CD4-positive, alpha-beta T cell treated with Interleukin-2 at 100 ng/mL for 4 hours (primary cell): ENCODE data around the gene UCP3.

Experiments used
- DNase-seq: peaks from one replicate; pipeline ENCODE4 v3.0.0-alpha.2; 2020; ENCODE audit warnings: low spot score

Gene UCP3

GRCh38 chr11:74018331-74019005 is 9.6 kb upstream of the UCP3 start:
- DNase-seq = no peak

DNA sequence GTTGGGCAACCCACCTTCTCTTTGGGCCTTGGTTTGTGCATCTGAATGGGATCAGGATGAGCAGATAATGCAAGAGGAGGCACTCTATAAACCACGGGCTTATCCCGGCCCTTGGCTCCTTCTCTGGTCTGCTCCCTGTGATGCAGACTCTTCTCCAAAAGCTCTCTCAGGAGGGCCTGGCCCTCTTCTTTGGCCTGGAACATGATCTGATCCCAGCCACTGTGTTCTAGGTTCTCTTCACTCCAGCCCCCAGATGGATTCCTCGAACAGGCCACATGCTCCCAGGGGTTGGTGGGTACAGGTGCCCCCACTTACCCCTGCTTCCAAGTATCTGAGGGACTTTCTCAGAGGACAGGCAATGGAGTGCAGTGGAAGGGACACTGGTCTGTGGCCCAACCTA is 8.7 kb upstream of the UCP3 start:
- no peak for DNase-seq

GRCh38 chr11:74015919-74016684 is 7.2 kb upstream of the UCP3 start:
- DNase-seq = peak; percentile 25

GRCh38 chr11:74014880-74015279 is 6.0 kb upstream of the UCP3 start:
- DNase-seq = no peak

GRCh38 chr11:74013141-74013540 is 4.3 kb upstream of the UCP3 start:
- no peak for DNase-seq

- no peak for DNase-seq
Observed at GRCh38 chr11:74012074-74012809, 3.4 kb upstream of the UCP3 start.

DNA sequence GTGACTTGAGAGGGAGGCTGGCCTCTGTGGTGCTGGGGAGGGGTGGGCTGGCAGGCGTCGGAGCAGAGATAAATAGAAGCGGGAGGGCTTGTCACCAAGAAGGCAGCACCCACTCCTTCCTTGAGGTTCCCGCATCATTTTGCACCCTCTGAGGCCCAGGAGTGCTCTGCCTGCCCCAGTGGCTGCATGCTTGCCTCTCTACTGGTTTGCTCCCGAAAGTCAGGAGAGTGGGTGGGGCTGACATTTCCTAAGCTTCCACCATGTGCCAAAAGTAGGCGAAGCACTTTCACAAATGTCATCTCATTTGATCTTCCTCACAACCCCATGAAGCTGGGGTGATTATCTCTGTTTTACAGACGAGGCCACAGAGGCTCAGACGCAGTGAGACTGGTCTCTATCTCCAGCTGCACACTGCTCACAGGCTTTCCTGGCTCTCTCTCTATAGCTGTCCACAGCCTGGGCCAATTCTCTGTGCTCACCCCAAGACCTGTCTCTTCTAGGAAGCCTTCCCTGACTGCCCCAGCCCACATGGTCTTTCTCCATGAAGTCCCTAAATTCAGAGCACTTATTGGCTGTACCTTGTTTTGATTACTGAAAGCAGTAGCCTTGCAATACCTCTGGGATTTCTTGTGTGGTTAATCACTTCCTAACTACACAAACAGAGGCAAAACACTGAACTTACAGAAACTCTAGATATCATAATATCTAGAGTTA is 2.6 kb upstream of the UCP3 start:
- DNase-seq = peak; percentile 85

DNA sequence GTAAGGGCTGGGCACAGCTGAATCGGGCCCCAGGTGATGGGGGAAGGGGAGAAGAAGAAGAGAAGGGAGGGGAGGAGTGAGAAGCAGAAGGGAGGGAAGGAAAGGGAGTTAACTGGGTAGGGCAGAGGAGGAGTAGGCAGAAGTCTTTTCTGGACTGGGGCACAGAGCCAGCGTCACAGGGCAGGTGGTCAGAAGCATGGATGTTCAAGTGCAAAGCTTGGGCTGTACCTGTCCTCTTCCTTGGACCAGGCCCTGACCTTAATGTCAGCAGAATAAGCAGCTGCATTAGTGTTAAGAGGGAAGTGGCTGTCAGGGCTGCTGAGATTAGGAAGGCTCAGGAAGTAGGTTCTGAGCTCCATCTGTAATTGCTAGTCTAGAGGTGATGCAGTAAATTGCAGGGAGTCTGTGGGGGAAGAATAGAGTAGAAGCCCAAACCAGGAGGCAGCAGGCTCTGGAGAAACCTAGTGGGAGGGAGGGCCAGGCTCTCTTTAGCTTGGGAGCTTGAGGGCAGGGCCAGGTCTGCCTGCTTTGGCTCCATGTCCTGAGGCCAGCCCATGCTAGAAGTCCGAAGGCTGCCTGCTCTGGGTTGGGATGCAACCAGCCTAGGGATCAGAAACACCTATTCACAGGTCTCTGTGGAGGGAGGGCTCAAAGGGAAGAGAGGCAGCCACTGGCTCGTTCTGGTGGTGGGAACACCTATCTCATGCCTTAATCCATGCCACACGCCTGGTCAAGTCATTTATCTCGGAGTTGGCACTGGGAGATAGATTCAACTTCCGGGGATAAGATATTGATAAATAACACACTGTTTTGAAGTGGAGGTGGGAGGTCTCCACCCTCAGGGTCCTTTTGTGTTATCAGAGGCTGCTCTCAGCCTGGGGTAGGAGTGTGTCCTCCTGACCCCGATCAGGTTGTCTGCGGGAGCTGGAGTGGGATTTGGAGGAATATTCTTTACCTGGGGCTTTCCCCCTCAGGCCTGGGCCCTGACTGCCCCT is 1.7 kb upstream of the UCP3 start:
- no peak for DNase-seq

- no peak for DNase-seq
Observed at GRCh38 chr11:74009675-74010305, 905 bp upstream of the UCP3 start.

DNA sequence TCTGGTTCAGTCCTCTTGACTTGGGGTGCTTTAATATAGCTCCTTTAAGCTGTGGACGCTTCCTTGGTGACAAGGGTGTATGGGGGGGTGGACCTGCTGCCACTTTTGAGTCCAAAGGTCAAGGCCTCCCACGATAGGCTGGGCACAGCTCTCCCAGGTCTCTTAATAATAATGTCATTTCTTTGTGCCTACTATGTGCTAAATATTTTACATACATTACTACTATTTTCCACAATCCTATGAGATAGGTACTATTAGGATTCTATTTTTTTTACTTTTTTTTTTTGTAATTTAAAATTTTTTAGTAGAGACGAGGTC is 304 bp upstream of the UCP3 start:
- DNase-seq = no peak

GRCh38 chr11:74007691-74008372 is 1.1 kb downstream of the UCP3 start:
- DNase-seq = no peak

- DNase-seq = no peak
Observed at GRCh38 chr11:74006743-74007304, 2.1 kb downstream of the UCP3 start.

GRCh38 chr11:74005721-74006517 is 3.0 kb downstream of the UCP3 start:
- no peak for DNase-seq

- peak; percentile 91 for DNase-seq
Observed at GRCh38 chr11:74004759-74005615, 3.9 kb downstream of the UCP3 start.

DNA sequence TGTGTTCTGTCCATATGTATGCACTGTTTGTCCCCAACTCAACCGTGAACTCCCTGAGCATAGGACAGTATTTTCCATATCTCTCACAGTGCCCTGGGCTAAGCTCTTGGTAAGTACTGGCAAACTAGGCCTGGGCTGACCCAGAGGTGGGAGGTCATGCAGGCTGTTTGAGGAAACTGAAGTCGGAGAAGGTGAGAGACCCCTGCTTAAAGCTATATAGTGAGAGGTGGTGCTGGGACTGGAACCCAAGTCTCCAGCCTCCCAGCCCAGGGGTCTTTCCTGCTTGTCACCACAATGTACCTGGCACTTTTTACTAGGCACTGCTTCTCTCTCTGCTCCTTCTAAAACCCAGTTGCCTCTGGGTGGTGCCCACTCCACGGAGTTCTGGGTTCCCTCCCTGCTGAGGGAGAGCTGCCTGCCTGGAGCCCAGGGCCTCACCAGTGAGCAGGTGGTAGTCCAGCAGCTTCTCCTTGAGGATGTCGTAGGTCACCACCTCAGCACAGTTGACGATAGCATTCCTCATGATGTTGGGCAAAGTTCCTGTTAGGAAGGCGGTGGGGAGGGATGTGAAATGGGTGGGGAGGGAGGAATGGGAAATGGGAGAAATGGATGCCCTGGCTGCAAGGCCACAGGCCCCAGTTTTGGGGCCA is 4.7 kb downstream of the UCP3 start:
- DNase-seq = no peak

DNA sequence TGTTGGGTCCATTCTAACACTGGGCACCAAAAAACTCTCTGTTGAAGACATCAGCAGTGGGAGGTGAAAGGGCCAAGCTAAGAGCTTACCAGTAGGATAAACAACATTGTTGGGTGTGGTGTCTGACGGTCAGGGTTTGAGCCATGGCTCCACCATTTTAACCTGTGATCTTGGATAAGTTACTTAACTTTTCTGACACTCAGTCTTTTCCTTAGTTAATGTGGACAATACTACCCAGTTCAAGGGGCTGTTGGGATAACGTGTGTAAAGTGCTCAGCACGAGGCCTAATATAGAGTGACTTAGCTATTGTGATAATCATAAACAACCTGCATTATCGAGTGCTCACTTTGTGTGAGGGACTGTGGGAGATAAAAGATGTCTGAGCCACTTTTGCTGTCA is 6.1 kb downstream of the UCP3 start:
- DNase-seq = no peak

DNA sequence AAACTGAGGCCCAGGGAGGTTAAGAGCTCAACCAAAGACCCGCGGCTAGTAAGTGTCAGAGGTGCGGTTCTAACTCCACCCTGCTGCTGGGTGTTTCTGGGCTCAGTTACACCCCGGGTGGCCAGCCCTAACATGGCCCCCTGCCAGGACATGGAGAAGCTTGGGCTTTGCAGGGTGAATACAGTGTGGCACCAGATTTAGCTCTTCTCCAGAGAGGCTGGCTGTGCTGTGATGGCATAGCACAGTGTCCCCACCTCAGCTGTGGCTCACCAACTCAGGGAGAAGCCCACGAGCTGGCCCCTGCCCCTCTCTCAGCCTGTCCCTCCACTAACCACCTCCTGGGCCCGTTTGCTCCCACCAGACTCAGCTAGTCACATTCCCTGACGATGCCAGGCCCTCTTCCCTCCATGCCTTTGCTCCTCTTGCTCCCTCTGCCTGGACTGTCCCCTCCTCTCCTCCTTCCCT is 7.0 kb downstream of the UCP3 start:
- no peak for DNase-seq
